Right ventricle myocardium superior (tissue), 1 donor: ENCODE data around the gene SLC6A7. TPM values are rescaled to one million over a fixed set of nuclear protein-coding genes. Genes with fewer than 3 reads are reported as not detected.

Experiments
- ATAC-seq: fragments of 200-7000 bp; cut with Tn5 transposase; one replicate; pipeline ENCODE4 v1.9.1; 2020; ENCODE audit warnings: mild to moderate bottlenecking; ENCODE audit not compliant: poor library complexity
- DNase-seq: peaks from one replicate; pipeline ENCODE4 v3.0.0-alpha.2; 2020
- intact Hi-C: fragments of 100-400 bp; cut with DNase I; formaldehyde crosslinking; loops from one replicate; pipeline ENCODE4 v1.11.2; 2022
- total RNA-seq: library from RNA; stranded (reverse); fragmentation: NEBNext Ultra II Directional; extraction: Animal tissue kit (Norgen Biotek cat#: 25700); gene quantifications from one replicate; pipeline ENCODE4 v1.2.1, GENCODE V29; 2021
- donor health status: DM: no; HTN: yes; CAD: no; lungs with severe emphysema.

The SLC6A7 gene
- total RNA-seq, 1 donor from 2014 or later: not detected

DNA sequence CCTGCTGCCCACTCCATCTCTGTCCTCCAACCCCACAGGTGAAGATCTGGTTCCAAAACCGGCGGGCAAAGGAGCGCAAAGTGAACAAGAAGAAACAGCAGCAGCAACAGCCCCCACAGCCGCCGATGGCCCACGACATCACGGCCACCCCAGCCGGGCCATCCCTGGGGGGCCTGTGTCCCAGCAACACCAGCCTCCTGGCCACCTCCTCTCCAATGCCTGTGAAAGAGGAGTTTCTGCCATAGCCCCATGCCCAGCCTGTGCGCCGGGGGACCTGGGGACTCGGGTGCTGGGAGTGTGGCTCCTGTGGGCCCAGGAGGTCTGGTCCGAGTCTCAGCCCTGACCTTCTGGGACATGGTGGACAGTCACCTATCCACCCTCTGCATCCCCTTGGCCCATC is 6.4 kb upstream of the SLC6A7 start:
- no peak for ATAC-seq
- intact Hi-C loops: no loop called here

DNA sequence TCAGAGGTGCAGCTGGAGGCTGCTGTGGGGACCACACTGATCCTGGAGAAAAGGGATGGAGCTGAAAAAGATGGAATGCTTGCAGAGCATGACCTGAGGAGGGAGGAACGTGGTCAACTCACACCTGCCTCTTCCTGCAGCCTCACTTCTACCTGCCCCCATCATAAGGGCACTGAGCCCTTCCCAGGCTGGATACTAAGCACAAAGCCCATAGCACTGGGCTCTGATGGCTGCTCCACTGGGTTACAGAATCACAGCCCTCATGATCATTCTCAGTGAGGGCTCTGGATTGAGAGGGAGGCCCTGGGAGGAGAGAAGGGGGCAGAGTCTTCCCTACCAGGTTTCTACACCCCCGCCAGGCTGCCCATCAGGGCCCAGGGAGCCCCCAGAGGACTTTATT is 5.9 kb upstream of the SLC6A7 start:
- intact Hi-C loops: no loop called here
- ATAC-seq (no peak), DNase-seq (no peak)

More for the DNA sequence above, 6.4 kb upstream of the SLC6A7 start:
- DNase-seq: no peak

DNA sequence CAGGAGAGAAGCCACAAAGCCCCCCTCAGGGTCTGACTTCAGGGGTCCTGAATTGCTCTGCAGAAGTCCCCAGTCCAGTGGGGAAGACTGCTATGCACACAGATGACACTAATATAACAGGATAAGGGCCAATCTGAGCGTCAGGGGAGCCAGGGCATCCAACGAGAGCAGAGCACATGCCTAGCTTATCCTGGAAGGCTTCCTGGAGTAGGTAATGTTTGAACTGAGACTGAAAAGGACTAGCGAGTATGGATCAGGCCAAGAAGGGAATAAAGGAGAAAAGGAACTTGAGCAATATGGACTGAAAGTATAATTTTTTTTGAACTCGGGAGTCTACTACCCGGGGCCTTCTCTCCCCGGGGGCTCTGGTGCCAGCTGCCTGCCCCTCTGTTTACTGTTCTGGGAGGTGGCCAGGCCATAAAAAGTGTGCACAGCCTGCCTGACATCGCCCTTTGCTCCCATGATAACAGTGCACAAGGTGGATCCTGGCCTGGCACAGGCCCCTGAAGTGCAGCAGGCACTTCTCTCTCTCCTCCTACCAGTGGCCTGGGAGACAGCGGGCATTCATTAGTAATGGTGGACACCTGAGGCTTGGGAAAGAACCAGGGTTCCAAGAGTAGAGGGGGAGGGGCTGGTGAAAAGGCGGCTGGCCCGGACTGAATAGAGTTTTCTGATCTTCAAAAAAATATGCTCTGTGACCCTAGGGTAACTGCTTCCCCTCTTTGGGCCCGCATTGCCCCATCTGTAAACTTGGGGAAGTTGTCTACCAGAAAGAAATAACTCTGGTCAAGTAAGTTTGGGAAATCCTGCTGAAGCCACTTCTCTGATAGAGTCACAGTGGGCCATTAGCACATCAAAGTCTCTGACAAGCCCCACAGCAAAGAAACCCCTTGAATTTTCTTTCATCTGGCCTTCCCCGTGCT is 4.6 kb upstream of the SLC6A7 start:
- intact Hi-C loops: no loop called here
- no peak for ATAC-seq
- DNase-seq: no peak

DNA sequence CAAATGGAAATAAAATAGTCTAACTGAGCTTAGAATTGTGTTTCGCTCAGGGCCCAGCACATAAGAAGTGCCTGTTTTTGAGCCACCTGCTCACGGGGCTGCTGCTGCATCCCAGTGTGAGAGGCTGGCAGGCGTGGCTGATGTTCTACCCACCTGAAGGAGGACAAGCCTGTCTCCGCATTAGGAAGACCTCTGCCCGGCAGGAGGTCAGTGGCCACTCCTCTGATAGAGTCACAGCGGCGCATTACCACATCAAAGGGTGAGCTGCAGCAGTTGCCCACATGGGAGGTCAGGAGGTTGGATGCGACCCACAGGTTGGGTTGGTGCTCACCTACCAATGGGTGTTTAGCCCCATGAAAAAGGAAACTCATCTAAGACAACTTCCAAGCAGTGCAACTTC is 3.7 kb upstream of the SLC6A7 start:
- ATAC-seq (no peak), DNase-seq (no peak)
- intact Hi-C loops: no loop called here

DNA sequence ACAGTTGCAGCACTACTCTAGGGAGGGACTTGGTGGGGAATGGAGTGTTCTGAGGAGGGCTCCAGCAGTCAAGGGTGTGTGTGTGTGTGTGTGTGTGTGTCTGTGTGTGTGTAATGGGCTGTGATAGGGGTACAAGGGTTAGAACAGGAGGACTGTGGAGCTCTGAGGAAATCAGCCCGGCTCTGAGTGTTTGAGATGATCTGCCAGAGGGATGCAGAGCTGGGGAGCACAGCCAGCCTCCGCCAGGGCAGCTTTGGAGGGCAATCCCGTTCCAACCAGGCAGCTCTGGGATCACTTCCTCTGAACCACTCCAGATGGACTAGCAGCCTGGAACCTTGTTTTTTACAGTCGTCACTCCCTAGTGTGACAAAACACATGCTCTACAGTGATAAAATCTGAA is 3.0 kb upstream of the SLC6A7 start:
- DNase-seq: no peak
- intact Hi-C loops: no loop called here
- ATAC-seq: no peak

DNA sequence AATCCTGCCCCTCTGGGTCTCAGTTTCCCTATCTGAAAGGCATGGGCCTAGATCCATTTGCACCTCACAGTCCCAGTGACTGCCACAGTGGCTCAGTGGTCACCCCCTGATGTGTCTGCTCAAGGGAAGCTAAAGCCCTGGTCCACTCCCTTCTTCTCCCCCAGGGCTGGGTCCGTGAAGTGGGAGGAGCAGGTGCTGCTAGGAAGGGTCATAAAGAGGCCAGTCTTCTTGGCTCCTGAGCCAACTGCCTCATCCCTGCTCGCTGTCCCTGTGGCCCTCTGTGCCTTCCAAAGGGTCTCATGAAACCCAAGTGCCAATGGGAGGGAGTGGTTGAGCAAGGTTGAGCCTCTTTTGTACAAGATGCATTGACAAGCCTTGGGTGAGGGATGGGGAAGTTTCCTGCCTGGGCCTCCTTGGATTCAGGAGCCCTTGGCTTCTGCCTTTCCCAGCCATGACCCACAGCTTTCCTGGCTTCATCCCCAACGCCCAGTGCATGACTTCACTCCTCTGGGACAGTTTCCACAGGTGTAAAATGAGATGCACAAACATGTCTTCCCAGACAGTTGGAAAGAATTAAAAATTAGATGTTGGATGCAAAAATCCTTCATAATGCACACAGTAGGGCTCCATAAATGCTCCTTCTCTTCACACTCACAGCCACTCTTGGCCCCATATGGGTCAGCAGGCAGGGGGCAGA is 1.6 kb upstream of the SLC6A7 start:
- ATAC-seq (no peak), DNase-seq (no peak)
- intact Hi-C loops: no loop called here

DNA sequence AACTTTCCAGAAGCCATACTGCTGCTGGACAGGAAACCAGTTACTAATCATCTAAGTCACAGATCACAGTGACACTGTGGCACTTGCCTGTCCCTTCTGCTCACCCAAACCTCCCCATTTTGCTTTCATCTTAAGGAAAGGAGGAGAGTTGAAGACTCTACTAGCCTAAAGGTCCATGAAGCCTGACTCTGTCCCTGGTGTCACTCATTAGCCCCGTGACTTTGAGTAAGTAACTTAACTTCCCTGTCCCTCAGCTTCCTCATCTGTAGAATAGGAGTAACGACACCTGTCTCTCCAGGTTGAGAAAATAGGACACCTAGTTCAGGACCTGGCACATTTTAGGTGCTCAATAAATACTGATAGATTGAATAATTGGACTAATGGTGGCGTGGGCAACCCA is 536 bp upstream of the SLC6A7 start:
- DNase-seq (no peak), ATAC-seq (no peak)
- intact Hi-C loops: no loop called here

DNA sequence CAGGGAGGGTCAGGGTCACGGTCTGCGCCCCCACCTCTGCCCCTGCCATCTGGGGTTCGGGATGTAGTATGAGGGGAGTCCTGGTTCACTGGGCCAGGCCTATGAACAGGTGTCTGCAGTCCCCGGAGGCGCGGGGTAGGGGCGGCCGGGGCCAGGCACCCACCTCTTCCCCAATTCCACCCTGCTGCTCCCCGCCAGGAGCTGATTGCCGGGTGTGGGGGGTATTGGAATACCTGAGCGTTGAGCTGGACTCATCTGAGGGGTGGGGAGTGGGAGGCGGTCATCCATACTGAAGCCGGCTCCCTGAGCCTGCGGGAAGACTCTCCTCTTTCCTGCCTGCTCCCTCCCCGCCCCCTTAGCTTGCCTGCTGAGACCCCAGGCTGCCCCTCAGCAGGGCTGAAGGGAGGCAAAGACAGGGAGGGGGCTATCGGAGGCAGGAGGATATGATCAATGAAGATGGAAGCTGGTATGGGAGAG is 679 bp downstream of the SLC6A7 start:
- DNase-seq: no peak
- ATAC-seq: no peak
- intact Hi-C loops: no loop called here

DNA sequence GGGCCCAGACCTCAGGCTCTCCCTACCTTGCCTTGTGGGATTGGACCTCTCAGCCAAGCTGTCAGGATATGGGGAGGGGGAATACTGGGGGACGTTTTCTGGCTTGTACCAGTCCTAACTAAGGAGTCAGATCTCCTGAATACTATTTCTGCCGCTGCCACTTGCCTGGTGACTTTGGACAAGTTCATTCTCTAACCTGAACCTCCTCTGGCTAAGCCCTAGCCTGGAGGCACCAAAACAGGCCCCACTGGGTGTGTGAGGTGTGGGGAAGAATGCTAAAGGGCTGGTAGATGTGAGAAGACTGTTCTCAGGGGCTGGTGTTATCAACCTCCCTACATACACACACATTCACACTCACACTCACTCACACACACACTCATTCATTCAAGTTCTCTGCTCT is 1.1 kb downstream of the SLC6A7 start:
- no peak for DNase-seq
- ATAC-seq: no peak
- intact Hi-C loops: no loop called here

DNA sequence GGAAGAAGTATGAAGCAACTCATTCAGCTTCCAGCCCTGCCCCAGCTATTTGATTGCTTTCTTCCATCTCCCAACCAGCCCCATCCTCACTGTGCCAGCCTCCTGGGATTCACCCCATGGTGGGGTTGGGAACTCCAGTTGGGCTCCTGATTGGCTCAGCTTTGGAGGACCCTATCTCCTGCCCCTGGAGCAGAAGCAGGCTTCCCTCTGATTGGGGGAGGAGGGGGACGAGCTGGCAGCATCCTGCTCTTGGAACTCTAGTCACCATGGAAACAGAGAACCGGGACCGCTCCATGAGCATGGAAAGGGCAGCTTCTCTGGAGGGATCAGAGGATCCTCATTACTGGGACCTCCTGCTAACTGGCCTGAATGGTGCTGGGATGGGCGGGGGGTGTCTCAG is 2.6 kb downstream of the SLC6A7 start:
- ATAC-seq: no peak
- intact Hi-C loops: no loop called here

DNA sequence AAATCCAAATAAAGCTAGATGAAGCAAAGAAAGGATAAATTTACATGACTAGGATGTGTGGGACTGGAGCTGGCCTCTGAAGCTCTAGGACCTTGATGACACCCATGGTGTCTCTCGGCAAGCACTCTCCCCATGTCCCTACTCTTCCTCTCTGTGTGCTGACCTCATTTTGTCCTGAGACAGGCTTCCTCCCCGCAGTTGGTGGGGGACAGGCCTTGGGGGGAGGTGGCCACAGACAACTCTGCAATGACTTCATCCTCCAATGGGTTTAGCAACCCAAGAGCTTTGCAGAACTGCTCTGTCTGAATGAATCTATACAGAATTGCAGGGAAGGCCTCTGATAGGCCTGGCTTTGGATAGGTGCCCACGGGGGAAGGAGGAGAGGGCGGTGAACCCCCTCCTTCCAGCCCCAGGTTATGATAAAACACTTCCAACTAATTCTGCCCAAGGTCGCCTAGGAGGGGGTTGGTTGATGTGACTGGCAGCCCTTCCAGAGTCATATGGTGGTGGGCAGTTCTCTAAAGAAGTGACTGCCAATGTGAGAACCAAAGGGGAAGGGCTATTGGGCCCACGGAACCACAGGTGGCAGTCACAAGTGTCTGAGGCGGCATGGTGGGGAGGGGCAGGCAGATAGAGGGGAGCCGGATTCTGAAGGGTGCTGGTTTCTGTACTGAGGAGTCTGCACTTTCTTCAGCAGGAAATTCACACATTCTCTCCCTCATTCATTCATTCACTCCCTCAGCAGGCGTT is 6.0 kb downstream of the SLC6A7 start:
- intact Hi-C loops: no loop called here
- DNase-seq: no peak
- ATAC-seq: no peak

More for the DNA sequence above, 2.6 kb downstream of the SLC6A7 start:
- no peak for DNase-seq

DNA sequence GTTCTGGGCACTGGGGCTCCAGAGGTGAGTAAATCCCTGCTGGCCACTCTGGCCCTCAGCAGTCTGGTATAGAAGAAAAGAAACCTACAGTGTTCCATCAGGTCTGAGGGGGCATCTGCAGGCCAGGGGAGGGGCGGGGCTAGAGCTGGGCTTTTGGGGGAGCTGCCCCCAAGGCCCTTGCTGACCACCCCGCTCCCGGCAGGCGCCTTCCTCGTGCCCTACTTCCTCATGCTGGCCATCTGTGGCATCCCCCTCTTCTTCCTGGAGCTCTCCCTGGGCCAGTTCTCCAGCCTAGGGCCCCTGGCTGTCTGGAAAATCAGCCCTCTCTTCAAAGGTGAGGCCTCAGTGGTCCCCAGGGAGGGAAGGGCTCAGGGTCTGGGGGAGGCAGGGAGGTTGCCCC is 6.7 kb downstream of the SLC6A7 start:
- DNase-seq: no peak
- ATAC-seq: no peak
- intact Hi-C loops: no loop called here

DNA sequence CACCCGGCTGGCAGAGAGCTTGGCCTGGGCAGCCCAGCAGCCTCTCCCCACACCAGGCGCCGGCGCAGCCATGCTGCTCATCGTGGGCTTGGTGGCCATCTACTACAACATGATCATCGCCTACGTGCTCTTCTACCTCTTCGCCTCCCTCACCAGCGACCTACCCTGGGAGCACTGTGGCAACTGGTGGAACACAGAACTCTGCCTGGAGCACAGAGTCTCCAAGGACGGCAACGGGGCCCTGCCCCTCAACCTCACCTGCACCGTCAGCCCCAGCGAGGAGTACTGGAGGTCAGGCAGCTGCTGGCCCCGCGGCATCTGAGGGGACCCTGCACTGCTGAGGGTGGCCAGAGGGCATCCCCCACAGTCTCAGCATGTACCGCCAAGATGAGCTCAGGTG is 7.1 kb downstream of the SLC6A7 start:
- intact Hi-C loops: no loop called here
- DNase-seq (no peak), ATAC-seq (no peak)

DNA sequence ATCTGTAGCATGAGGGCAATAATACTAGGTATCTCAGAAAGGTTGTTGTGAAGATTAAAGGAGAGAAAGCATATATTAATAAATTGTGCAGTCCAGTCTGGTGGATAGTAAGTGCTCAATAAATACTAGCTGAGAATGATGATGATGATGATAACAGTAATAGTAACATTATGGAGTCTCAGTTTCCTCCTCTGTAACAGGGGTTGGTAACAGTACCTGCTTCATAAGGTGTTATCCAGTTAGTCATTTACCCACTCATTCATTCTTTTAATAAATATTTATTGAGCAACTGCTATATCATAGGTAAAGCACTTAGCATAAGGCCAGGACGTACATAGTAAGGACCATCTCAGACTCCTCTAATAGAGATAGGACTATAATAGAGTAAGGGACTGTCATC is 7.6 kb downstream of the SLC6A7 start:
- DNase-seq: no peak
- intact Hi-C loops: no loop called here
- no peak for ATAC-seq

DNA sequence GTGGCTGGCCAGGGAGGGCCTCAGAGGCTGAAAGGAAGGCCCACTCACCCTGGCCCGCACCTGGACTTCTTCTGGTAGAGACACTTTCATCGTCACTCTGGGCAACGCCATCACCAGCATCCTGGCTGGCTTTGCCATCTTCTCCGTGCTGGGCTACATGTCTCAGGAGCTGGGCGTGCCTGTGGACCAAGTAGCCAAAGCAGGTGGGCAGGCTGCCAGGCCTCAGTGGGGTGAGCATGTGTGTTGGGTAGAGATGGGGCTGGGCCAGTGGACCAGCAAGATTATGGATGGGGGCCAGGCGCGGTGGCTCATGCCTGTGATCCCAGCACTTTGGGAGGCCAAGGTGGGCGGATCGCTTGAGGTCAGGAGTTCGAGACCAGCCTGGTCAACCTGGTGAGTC is 12.6 kb downstream of the SLC6A7 start:
- ATAC-seq (no peak), DNase-seq (no peak)
- intact Hi-C loops: no loop called here

DNA sequence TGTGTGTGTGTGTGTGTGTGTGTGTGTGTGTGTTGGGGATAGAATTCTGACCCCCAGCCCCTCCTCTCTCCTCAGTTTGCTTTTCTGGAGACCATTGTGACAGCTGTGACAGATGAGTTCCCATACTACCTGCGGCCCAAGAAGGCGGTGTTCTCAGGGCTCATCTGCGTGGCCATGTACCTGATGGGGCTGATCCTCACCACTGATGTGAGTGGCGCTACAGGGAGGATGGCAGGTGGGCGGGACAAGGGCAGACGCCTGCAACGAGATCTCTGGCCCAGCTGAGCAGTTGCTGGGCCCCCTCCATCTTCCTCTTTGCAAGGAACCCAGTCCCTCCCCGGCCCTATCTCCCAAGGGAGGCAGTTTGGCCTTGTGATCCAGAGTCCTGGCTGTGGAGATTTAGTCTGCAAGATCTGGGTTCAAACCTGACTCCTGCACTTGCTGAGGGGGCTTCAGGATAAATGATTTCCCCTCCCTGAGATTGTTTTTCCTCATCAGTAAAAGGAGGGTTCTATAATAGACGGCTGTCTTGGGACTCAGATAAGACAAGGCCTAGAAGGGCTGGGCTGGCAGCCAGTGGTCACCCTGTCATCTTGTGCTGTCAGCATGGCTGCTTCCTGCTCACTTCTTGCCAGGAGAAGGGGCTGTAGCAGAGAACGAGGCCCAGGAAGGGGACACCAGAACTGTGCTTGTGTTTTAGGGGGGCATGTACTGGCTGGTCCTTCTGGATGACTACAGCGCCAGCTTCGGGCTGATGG is 14.1 kb downstream of the SLC6A7 start:
- no peak for ATAC-seq
- intact Hi-C loops: no loop called here
- DNase-seq: no peak

DNA sequence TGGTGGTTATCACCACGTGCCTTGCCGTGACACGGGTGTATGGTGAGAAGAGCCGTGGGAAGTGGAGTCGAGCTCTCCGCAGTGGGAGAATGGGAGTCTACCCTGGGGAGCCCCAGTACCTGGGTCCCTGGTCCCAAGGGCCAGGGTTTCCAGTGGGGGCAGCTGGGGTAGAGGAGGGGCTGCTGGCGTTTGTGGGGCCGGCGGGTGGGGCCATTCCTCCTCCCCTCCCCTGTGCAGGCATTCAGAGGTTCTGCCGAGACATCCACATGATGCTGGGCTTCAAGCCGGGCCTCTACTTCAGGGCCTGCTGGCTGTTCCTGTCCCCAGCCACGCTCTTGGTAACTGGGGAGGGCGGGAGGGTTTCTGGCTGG is 14.7 kb downstream of the SLC6A7 start:
- ATAC-seq (no peak), DNase-seq (no peak)
- intact Hi-C loops: no loop called here

DNA sequence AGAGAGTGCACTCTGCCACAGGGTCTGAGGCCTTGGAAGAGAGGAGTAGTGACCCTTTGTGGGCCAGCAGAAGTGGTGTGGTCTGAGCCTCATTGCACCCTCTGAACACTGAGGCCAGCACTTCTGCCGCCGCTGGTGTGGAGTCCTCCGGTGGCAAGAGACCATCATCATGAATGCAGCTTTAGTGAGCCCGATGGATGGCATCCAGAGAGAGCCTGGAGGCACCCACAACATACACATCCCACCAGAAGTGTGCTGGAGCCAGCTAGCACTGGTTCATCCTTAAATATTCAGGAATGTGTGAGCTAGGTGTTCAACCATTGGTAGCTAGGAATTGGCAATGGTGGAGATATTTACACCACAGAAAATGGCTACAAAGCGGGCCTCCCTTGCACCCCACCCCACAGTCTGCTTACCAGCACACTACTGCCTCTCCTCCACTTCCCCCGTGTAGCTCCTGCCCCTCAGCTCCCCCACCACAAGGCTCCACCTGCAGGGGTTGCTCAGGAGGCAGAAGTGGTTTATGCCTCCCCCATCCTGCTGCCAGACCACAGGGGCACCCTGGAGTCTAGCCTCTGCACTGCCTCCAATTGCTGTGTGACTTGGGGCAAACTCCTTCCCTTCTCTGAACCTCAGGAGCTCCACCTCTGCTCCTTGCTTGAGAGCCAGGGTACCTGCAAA is 16.4 kb downstream of the SLC6A7 start:
- ATAC-seq: no peak
- intact Hi-C loops: no loop called here
- no peak for DNase-seq
